ENCODE measurements around the gene ABHD1. TPM values are rescaled to one million over a fixed set of nuclear protein-coding genes. Genes with fewer than 3 reads are reported as not detected.

The ABHD1 gene
- total and polyA plus RNA-seq, 2 experiments from 2014 or later, result 0.38 to 0.55 TPM

GRCh38 chr2:27134781-27135477 is 11.3 kb downstream of the ABHD1 start:
- H3K27ac ChIP-seq (ENCODE audit: low read depth), result no peak overlapping the region
- ATAC-seq (no peak), DNase-seq (ENCODE audit: low spot score) (no peak)
- TF ChIP-seq NANOG (IDR thresholded peaks at IDR 0.05; ENCODE audit: borderline replicate concordance) (no peak), CREB1 (CRISPR knock-in tag; IDR thresholded peaks at IDR 0.05; ENCODE audit: low read depth) (no peak)
- no peaks in the 10 kb centered on the region for H3K27me3 ChIP-seq (ENCODE audit: insufficient read depth)
- H3F3A ChIP-seq (replicated peaks; ENCODE audit: low read depth), result no peaks in the 10 kb centered on the region; the same call in 1 of the 2 replicates
- peaks cover 11% of the 10 kb centered on the region for H3K79me2 ChIP-seq (replicated peaks; ENCODE audit: insufficient read depth)
- peak overlapping the region; percentile 92 for H3K27ac Mint-ChIP-seq
- H3K36me3 ChIP-seq (ENCODE audit: insufficient read depth), result no peaks in the 10 kb centered on the region
- H3K9me2 ChIP-seq (ENCODE audit: insufficient read depth), result no peaks in the 10 kb centered on the region
- peaks cover 26% of the 10 kb centered on the region; the same call in 2 of the 3 replicates for H3K36me3 Mint-ChIP-seq (ENCODE audit: low read depth)
- H4K20me1 ChIP-seq (replicated peaks; ENCODE audit: insufficient read depth), result peaks cover 10% of the 10 kb centered on the region; the same call in 1 of the 2 replicates
- peak overlapping the region; percentile 58; the same call in 1 of the 2 replicates for H3K4me2 ChIP-seq
- peaks cover 6% of the 10 kb centered on the region; the same call in 1 of the 2 replicates for H3K4me1 ChIP-seq (ENCODE audit: insufficient read depth)
- H3K4me3 Mint-ChIP-seq, result peak overlapping the region; percentile 89
- H3K27me3 Mint-ChIP-seq (ENCODE audit: insufficient read depth, low read depth, poor library complexity), result peaks cover 8% of the 10 kb centered on the region
- peak overlapping the region; percentile 99; the same call in 1 of the 2 replicates for H3K4me3 ChIP-seq
- H3K4me1 Mint-ChIP-seq, result peaks cover 10% of the 10 kb centered on the region; the same call in 2 of the 3 replicates
- no peaks in the 10 kb centered on the region for H3K9me3 Mint-ChIP-seq
- H2AFZ ChIP-seq, result peak overlapping the region; percentile 97

DNA sequence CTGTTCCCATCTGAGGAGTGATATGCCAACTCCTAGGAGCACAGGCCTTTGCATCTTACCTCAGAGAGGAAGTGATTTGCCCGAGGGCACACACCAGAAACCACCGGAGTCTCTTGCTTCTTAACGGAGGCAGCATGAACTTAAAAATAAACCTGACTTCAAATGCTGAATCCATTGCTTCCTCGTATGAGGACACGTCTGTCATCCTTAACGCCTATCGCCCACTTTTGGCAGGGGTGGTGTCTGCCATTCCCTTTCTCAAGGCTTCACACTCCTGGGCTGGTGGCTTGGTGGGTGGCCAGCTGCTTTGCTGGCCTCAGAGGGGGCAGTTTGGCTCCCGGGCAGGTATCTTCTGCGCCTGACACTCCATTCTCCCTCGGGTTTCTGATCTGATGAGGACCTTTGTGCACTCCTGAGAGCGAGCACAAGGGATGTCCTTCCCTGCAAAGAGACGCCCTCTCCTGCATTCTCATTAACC is 11.9 kb downstream of the ABHD1 start:
- peaks cover 10% of the 10 kb centered on the region for H3K27me3 Mint-ChIP-seq (ENCODE audit: insufficient read depth, low read depth, poor library complexity)
- H3K4me3 Mint-ChIP-seq, result peak overlapping the region; percentile 89
- ATAC-seq, result no peak
- no peaks in the 10 kb centered on the region; the same call in 1 of the 2 replicates for H3F3A ChIP-seq (replicated peaks; ENCODE audit: low read depth)
- H2AFZ ChIP-seq, result peak overlapping the region; percentile 97; the same call in 1 of the 2 replicates
- no peak overlapping the region for H3K4me3 ChIP-seq
- H3K4me1 Mint-ChIP-seq, result peaks cover 10% of the 10 kb centered on the region; the same call in 2 of the 3 replicates
- H4K20me1 ChIP-seq (replicated peaks; ENCODE audit: insufficient read depth), result peaks cover 10% of the 10 kb centered on the region; the same call in 1 of the 2 replicates
- no peaks in the 10 kb centered on the region for H3K36me3 ChIP-seq (ENCODE audit: insufficient read depth)
- H3K79me2 ChIP-seq (replicated peaks; ENCODE audit: insufficient read depth), result peaks cover 11% of the 10 kb centered on the region
- H3K27ac ChIP-seq (ENCODE audit: low read depth), result no peak overlapping the region
- no peak overlapping the region; the same call in 1 of the 2 replicates for H3K27ac Mint-ChIP-seq
- no peak for DNase-seq (ENCODE audit: low spot score)
- no peaks in the 10 kb centered on the region for H3K9me3 Mint-ChIP-seq
- H3K4me2 ChIP-seq, result no peak overlapping the region
- no peaks in the 10 kb centered on the region for H3K9me2 ChIP-seq (ENCODE audit: insufficient read depth)
- H3K4me1 ChIP-seq (ENCODE audit: insufficient read depth), result peaks cover 6% of the 10 kb centered on the region; the same call in 1 of the 2 replicates
- H3K36me3 Mint-ChIP-seq (ENCODE audit: low read depth), result peaks cover 23% of the 10 kb centered on the region; the same call in 2 of the 3 replicates
- H3K27me3 ChIP-seq (ENCODE audit: insufficient read depth), result no peaks in the 10 kb centered on the region
- TF ChIP-seq NANOG (IDR thresholded peaks at IDR 0.05; ENCODE audit: borderline replicate concordance), result no peak
- TF ChIP-seq, protein P1, sequence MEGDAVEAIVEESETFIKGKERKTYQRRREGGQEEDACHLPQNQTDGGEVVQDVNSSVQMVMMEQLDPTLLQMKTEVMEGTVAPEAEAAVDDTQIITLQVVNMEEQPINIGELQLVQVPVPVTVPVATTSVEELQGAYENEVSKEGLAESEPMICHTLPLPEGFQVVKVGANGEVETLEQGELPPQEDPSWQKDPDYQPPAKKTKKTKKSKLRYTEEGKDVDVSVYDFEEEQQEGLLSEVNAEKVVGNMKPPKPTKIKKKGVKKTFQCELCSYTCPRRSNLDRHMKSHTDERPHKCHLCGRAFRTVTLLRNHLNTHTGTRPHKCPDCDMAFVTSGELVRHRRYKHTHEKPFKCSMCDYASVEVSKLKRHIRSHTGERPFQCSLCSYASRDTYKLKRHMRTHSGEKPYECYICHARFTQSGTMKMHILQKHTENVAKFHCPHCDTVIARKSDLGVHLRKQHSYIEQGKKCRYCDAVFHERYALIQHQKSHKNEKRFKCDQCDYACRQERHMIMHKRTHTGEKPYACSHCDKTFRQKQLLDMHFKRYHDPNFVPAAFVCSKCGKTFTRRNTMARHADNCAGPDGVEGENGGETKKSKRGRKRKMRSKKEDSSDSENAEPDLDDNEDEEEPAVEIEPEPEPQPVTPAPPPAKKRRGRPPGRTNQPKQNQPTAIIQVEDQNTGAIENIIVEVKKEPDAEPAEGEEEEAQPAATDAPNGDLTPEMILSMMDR (conservative IDR thresholded peaks at IDR 0.05; ENCODE audit: low read depth in 2 of 2), result no peak
- TF ChIP-seq JUNB (IDR thresholded peaks at IDR 0.05; ENCODE audit: unreplicated experiment), result no peak
- TF ChIP-seq ETS1 (IDR thresholded peaks at IDR 0.05), result no peak
- TF ChIP-seq, protein P2, sequence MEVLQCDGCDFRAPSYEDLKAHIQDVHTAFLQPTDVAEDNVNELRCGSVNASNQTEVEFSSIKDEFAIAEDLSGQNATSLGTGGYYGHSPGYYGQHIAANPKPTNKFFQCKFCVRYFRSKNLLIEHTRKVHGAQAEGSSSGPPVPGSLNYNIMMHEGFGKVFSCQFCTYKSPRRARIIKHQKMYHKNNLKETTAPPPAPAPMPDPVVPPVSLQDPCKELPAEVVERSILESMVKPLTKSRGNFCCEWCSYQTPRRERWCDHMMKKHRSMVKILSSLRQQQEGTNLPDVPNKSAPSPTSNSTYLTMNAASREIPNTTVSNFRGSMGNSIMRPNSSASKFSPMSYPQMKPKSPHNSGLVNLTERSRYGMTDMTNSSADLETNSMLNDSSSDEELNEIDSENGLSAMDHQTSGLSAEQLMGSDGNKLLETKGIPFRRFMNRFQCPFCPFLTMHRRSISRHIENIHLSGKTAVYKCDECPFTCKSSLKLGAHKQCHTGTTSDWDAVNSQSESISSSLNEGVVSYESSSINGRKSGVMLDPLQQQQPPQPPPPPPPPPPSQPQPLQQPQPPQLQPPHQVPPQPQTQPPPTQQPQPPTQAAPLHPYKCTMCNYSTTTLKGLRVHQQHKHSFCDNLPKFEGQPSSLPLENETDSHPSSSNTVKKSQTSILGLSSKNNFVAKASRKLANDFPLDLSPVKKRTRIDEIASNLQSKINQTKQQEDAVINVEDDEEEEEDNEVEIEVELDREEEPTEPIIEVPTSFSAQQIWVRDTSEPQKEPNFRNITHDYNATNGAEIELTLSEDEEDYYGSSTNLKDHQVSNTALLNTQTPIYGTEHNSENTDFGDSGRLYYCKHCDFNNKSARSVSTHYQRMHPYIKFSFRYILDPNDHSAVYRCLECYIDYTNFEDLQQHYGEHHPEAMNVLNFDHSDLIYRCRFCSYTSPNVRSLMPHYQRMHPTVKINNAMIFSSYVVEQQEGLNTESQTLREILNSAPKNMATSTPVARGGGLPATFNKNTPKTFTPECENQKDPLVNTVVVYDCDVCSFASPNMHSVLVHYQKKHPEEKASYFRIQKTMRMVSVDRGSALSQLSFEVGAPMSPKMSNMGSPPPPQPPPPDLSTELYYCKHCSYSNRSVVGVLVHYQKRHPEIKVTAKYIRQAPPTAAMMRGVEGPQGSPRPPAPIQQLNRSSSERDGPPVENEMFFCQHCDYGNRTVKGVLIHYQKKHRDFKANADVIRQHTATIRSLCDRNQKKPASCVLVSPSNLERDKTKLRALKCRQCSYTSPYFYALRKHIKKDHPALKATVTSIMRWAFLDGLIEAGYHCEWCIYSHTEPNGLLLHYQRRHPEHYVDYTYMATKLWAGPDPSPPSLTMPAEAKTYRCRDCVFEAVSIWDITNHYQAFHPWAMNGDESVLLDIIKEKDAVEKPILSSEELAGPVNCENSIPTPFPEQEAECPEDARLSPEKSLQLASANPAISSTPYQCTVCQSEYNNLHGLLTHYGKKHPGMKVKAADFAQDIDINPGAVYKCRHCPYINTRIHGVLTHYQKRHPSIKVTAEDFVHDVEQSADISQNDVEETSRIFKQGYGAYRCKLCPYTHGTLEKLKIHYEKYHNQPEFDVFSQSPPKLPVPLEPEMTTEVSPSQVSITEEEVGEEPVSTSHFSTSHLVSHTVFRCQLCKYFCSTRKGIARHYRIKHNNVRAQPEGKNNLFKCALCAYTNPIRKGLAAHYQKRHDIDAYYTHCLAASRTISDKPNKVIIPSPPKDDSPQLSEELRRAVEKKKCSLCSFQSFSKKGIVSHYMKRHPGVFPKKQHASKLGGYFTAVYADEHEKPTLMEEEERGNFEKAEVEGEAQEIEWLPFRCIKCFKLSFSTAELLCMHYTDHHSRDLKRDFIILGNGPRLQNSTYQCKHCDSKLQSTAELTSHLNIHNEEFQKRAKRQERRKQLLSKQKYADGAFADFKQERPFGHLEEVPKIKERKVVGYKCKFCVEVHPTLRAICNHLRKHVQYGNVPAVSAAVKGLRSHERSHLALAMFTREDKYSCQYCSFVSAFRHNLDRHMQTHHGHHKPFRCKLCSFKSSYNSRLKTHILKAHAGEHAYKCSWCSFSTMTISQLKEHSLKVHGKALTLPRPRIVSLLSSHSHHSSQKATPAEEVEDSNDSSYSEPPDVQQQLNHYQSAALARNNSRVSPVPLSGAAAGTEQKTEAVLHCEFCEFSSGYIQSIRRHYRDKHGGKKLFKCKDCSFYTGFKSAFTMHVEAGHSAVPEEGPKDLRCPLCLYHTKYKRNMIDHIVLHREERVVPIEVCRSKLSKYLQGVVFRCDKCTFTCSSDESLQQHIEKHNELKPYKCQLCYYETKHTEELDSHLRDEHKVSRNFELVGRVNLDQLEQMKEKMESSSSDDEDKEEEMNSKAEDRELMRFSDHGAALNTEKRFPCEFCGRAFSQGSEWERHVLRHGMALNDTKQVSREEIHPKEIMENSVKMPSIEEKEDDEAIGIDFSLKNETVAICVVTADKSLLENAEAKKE (CRISPR knock-in tag; IDR thresholded peaks at IDR 0.05), result no peak
- no peak for TF ChIP-seq ZNF331 (CRISPR knock-in tag; IDR thresholded peaks at IDR 0.05; ENCODE audit: low read depth)
- no peak for TF ChIP-seq ZNF114 (CRISPR knock-in tag; IDR thresholded peaks at IDR 0.05)
- no peak for TF ChIP-seq EZH2 (IDR thresholded peaks at IDR 0.05; ENCODE audit: low read depth, unreplicated experiment)
- TF ChIP-seq EZH2phosphoT487 (IDR thresholded peaks at IDR 0.05; ENCODE audit: unreplicated experiment), result no peak
- TF ChIP-seq CREB1 (CRISPR knock-in tag; IDR thresholded peaks at IDR 0.05; ENCODE audit: low read depth), result no peak

All from GM23338 (cell line).